Eye (tissue), 1 donor: ENCODE data around the gene FARP1.

ENCODE experiments used
- DNase-seq: peaks from one replicate; pipeline ENCODE4 v3.0.0-alpha.2; 2015

Gene FARP1

GRCh38 chr13:98432638-98433037 is 289.7 kb downstream of the FARP1 start:
- DNase-seq = no peak

- DNase-seq = no peak
Observed at GRCh38 chr13:98433654-98434053, 290.8 kb downstream of the FARP1 start.

- DNase-seq = no peak
Observed at GRCh38 chr13:98434060-98434459, 291.2 kb downstream of the FARP1 start.

- no peak for DNase-seq
Observed at GRCh38 chr13:98435376-98435775, 292.5 kb downstream of the FARP1 start.

GRCh38 chr13:98436233-98436910 is 293.5 kb downstream of the FARP1 start:
- DNase-seq = peak; percentile 54

- no peak for DNase-seq
Observed at GRCh38 chr13:98438246-98439125, 295.6 kb downstream of the FARP1 start.

GRCh38 chr13:98439126-98439828 is 296.4 kb downstream of the FARP1 start:
- no peak for DNase-seq

GRCh38 chr13:98439896-98440295 is 297.0 kb downstream of the FARP1 start:
- no peak for DNase-seq

- no peak for DNase-seq
Observed at GRCh38 chr13:98440390-98441055, 297.6 kb downstream of the FARP1 start.

- DNase-seq = no peak
Observed at GRCh38 chr13:98441056-98441676, 298.3 kb downstream of the FARP1 start.

GRCh38 chr13:98442391-98443230 is 299.7 kb downstream of the FARP1 start:
- DNase-seq = no peak

- DNase-seq = no peak
Observed at GRCh38 chr13:98443329-98443728, 300.4 kb downstream of the FARP1 start.

- DNase-seq = no peak
Observed at GRCh38 chr13:98443800-98444325, 301.0 kb downstream of the FARP1 start.

GRCh38 chr13:98444381-98444780 is 301.5 kb downstream of the FARP1 start:
- DNase-seq = no peak

- peak; percentile 82 for DNase-seq
Observed at GRCh38 chr13:98445340-98446233, 302.7 kb downstream of the FARP1 start.

- DNase-seq = no peak
Observed at GRCh38 chr13:98446234-98446621, 303.3 kb downstream of the FARP1 start.

GRCh38 chr13:98447130-98447529 is 304.2 kb downstream of the FARP1 start:
- DNase-seq = no peak

GRCh38 chr13:98447881-98448641 is 305.2 kb downstream of the FARP1 start:
- DNase-seq = peak; percentile 78

GRCh38 chr13:98448642-98448928 is 305.7 kb downstream of the FARP1 start:
- DNase-seq = no peak

- DNase-seq = no peak
Observed at GRCh38 chr13:98449273-98449672, 306.4 kb downstream of the FARP1 start.
